Embryonic facial prominence (tissue), 1 donor: ENCODE measurements around the gene OPHN1.

ENCODE experiments used
- DNase-seq: peaks from one replicate; pipeline ENCODE4 v3.0.0-alpha.2; 2016; ENCODE audit errors: extremely low spot score

The OPHN1 gene

DNA sequence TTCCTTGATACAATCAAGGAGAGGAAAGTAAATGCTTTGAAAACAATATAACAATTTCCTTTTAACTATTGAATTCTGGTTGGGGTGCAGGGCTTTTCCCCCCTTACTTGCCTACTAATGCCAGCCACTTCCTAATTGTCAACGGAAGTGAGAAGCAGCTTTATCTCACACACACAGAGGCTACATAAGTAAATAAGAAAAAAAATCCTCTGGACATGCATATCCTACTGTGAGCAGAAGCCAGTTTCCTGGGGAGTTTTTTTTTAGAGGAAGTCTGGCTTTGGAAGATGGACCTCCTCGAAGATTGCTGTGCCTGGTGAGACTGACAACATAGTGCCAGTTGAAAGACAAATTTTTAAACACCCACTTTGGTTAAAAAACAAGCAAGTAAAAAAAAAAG, 180.6 kb downstream of the OPHN1 start:
- no peak for DNase-seq

DNA sequence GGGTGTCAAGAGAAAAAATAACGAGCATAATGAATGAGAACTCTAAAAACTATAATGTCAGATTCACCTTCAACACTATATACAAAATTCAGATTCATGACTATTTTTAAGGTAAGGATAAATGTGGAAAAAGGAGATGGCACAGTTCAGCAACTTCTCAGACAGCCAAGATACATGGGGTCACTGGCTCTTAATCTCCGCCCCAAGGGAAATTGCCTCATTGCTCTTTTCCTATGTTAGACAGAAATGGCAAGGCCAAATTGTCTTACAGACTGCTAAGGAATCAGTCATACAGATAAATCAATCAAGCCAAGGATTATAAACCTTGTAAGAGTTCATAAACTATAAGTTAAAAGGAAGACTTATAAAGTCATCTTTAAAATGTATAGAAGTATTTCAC, 183.4 kb downstream of the OPHN1 start:
- no peak for DNase-seq

DNA sequence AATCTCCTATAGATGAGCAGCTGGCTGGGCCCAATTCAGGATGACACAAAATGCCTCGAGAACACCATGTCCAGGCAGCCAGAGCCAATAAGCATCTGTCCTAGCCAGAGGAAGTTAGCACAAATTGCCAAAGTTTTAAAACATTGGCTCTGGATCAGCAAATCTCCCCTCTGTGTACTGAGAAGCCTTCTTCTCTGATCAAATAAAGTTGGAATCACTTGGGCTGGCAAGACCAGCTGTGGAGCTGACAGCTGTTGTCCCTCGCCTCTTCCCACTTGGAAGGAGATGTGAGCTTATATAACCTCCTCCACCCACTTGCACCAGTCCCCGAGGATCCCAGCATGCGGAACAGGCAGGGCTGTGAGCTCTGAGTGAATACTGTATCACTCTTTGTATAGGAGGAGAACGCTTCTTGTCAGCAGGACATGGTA, 183.9 kb downstream of the OPHN1 start:
- no peak for DNase-seq

DNA sequence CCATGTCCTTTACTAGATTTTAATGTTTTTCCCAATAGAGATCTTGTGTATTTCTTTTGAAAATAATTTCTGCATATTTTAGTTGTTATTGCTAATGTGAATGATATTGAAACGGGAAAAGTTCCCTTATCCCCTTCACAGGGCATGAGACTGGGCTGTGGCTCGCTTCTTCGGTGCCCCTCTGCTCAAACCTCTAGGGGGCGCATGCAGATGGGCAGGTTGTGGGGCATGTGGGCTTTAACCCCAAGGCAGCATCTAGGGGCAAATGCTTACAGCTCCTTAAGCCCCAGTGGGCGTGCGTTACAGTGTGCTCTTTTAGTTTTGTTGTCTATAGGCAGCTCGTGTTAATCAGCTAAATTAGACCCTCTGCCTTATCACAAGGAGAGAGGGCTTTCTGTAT, 194.7 kb downstream of the OPHN1 start:
- no peak for DNase-seq

DNA sequence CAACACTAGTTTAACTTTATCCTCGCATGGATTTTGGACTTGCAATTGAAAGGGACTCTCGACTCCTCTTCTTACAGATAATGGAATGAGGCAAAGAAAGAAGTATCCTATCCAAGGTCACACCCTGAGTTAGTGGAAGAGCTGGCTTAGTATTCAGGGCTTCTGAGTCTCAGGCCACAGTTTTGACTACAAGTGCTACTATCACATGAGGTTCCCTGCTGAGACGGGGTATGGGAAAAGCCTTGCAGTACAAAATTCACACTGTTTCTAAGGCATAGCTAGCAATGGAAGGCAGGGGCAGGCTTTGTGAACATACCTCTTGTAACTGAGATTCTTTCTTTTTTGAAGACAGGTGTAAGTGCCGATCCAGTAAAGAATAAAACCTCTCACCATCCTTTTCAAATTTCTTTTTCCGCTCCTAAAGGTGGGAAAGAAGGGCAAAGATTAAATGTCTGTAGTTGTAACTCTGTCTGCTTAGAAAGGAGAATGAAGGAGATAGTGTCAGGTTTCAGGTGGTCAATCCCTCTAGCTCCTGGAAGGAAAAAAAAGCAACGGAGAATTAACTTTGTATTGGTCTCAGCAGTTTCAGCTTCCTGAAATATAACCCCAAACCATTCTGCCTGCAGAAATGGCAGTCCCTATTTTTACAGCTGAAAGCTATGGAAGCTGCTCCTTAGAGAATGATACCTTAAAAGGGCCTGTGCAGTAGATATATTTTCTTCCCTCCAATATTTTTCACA, 199.0 kb downstream of the OPHN1 start:
- DNase-seq = no peak

DNA sequence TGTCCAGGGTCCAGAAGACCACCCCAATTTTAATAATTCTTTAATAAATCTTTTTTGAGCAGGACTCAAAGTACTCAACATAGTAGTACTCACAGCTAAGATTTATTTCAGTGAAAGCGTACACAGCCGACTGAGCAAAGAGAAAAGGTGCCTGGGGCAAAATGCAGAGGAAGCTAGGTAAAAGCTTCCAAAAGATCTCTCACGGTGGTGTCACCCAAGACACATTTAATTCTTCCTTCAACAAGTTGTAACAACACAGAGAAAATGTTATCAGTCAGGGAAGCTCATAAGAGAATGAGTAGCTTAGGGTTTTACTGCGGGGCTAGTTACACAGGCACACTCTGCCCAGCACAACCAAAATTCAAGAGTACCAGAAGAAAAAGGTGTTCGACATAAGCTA, 201.1 kb downstream of the OPHN1 start:
- no peak for DNase-seq

DNA sequence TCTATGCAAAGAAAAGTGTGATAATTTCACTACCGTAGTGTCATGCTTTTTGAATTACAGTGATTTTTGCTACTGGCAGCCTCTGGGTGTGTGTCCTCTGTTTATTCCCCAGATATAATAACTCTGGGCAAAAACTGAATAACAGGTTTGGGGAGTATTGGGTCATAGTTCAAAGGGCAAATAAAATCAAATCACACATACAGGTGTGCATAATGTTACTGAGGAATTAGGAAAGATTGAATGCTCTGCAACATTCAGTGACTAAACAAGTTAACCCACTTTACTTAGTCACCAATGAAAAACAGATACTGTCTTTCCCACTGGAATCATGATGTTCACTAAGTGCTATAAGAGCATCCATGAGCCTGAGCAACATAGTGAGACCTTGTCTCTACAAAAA, 224.3 kb downstream of the OPHN1 start:
- no peak for DNase-seq

DNA sequence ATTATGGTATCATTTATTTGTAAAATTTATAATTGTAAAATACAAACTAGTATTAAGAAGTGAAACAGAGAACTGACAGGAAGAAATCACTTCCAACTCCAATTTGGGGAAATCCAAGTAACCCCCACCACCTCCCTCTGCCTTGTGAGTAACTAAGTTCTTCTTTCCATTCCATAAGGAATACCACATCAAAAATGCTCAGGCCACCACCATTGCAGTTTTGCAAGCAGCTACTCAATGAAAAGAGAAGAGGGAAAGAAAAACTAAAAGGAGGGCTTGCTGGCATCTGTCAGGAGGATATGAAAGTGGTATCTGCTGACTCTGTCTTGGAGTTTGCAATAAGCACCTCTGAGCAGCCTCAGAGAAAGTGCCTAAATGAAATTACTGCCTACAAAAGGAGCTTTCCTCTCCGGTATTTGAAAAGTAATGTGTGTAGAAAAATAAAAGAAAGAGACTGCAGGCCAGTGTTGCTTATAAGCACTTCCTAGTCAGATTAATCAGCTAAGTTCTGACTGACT, 228.7 kb downstream of the OPHN1 start:
- DNase-seq = no peak

DNA sequence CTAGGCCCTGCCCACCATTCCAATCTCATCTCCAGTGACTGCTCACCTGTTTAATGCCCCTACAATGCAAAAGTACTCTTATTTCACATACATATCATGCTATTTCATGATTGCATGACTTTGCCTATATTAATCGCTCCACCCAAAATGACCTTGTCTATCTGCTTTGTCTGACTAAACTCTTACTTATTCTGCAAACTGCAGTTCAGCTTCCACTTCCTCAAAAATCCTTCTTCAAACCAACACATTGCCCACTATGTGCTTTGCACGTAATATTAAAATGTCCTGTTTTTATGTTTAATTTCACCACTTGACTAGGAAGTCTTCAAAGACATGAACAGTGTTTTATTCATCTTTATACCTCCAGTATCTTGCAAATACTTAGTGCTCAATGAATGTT, 229.6 kb downstream of the OPHN1 start:
- no peak for DNase-seq

DNA sequence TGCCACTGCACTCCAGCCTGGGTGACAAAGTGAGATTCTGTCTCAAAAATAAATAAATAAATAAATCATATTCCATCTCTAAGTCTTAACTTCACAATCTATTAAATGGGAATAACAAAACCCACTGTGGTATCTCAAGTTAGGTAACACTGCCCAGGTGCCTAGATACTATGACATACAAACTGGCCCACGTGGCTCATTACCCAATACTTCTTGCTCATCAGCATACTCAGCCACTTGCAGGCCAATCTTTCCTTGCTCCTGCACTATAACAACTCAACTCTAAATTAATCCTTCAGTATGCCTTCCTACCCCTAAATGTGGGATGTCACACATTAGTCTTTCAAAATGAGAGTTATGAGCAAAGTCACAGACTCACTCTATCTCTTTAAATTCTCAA, 230.1 kb downstream of the OPHN1 start:
- DNase-seq = no peak

DNA sequence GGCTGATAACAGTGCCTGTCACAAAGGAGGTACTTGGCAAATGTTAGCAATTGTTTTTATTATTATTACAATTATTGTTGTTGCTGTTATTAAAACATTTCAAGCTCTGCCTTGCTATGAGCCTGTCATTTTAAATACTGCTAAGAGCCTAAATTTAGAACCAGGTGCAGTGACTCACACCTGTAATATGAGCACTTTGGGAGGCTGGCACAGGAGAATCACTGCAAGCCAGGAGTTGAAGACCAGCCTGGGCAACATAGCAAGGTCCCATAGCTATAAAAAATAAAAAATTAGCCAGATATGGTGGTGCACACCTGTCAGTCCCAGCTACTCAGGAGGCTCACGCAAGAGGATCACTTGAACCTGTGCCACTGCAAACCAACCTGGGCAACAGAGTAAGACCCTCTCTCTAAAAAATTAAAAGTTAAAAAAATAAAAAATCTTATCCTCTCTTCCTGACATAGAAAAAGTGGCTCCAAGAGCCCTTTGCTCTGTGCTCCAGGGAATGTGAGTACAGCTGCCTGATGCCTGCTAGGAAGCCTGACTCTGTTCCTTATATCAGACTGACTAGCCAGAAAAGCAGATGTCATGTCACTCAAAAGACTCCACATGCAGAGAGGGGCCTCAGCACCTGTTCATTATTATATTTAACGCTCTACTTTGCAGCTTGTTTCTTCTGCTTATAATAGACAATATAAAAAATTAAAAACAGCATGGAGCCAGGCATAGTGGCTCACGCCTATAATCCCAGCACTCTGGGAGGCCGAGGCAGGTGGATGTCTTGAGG, 234.0 kb downstream of the OPHN1 start:
- no peak for DNase-seq

DNA sequence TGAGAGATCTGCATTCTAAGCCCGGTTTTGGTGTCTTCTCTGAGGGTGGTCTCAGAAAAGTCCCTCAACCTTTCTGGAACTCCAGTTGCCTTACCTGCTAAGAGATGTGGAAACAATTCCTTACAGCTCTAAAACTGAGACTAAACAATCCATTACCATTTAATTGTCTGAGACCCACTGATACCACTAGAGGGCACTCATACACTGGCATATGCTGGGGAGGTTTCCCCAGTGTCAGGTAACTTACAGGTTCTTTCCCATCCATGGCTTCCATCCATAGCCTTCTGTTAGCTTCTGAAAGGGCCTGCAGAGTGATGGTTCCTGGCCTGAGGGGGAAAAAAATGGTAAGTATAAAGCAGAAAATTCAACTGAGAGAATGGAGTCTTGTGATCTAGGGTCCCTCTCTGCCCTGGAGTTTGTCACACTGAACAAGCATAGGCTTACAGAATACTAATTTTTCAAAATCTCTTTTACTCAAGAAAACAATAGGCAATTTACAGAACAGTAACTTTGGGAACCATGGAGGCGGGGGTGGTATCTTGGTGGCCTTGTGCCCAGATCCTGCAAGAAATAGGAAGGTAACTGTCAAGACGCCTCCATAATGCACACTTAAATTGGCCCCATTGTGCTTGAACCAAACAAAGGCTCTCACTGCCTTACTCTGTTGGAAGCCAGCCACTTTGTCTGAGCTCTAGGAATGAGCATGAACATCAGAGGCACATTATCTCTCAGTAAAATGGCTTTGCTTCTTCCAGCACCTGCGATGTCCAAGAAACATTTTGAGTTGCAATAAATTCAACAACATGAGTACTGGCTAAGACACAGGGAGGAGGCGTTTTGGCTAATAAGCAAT, 236.1 kb downstream of the OPHN1 start:
- DNase-seq = no peak

DNA sequence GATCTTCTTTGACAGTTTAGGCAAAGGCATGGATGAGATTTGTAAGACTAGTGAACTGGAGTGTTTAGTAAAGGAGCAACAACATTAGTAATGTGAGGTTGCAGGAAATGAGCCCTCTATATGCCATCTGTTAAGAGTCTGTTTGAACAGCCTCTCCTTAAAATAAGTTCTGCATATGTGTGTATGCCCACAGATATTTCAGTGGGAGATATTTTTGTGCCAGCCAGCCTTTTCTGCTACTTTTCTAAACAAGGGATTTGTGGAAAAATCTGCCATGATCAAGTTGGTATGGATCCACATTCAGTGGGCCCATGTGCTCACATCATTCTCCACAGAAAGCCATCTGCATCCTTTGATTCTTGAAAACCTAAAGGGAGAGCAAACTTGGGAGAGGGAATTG, 237.7 kb downstream of the OPHN1 start:
- DNase-seq = no peak

DNA sequence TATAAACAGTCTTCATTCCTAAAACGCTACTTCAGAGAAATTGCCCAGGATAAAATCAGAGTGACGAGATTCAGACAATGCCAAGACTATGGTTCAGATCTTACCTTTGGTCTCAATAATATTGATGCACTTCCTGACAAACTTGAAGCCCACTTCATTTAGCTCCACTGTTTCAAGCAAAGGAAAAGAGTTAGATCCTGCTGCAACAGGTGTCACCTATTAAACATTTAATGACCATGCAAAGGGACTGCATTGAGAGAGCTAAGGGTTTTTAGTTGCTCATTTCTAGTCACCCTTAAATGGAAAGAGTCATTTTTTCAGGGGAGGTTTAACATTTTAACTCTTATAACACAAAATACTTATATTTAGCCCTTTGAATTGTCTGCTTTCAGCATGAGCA, 239.5 kb downstream of the OPHN1 start:
- DNase-seq = no peak

DNA sequence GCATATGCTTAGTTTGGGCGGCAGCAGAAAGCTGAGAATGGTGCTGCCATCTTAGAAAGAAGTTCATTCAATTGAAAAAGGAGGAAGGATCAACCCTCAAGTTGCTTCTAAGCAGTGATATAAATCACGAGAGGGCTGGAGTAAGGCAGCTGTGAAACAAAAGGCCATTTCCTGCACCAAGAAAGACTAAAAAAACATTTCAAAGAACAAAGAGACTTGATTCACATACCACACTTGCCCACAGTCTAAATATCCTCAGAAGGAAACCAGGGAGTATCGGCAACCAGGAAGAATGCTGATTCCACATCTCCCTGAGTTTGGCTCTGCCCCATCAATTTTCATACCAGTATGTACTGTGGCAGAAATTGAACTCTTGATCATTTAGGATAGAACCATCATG, 240.1 kb downstream of the OPHN1 start:
- DNase-seq = no peak

DNA sequence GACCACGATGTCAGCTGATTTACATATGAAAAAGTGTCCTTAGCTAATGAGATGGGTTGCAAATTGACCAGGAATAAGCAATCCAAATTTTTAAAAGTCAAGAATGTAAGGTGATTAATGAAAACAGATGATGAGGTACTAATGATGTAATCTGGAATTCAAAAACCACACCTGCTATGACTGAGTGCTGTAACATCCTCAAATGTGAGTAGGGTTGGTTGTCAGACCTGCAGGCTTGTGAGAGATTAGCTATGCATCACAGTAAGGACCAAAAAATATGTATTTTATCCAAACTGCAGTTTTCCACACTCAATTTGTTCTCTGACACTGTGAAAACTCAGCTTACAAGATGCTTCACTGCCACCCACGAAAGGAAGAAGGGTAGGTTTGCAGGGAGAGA, 242.5 kb downstream of the OPHN1 start:
- DNase-seq = no peak

DNA sequence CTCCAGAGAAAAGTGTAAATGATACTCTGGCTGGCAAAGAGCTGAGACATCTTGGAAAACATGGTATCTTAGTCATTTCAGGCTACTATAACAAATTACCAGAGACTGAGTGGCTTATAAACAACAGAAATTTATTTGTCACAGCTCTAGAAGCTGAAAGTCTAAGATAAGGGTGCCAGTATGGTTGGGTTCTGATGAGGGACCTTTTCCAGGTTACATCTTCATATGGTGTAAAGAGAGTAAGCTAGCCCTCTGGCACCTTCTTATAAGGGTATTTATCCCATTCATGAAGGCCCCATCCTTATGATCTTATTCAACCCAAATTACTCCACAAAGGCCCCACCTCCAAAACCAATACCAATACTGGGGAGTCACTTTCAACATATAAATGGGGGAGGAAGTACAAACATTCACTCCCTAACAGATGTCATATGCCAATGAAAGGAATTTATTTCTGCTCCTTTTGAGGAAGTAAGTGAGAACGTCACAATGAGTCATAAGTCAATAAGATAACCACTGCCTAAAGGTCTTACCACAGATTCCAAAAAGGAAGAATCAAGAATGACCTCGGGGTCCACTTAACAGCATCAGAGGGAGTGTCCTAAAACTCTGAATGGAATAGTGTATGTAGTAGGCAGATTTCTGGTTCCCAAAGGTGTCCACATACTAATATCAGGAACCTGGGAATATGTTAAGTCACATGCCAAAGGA, 246.6 kb downstream of the OPHN1 start:
- DNase-seq = no peak

DNA sequence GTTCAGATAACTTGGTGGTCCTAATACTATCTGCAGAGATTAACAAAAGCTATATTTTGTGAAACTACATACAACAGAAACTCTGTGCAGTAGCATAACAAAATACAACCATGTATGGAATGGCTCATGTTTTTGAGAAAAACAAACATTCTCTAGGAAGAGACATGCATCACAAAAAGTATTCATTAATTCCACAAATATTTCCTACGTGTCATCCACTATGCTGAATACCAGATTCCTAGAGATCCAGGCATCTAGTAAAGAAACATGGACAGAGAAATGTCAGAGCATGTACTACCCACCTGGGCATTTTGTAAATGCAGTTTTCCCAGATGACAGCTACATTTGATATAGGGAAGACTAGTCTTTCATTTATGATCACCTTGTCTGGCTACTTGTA, 248.1 kb downstream of the OPHN1 start:
- DNase-seq = no peak

DNA sequence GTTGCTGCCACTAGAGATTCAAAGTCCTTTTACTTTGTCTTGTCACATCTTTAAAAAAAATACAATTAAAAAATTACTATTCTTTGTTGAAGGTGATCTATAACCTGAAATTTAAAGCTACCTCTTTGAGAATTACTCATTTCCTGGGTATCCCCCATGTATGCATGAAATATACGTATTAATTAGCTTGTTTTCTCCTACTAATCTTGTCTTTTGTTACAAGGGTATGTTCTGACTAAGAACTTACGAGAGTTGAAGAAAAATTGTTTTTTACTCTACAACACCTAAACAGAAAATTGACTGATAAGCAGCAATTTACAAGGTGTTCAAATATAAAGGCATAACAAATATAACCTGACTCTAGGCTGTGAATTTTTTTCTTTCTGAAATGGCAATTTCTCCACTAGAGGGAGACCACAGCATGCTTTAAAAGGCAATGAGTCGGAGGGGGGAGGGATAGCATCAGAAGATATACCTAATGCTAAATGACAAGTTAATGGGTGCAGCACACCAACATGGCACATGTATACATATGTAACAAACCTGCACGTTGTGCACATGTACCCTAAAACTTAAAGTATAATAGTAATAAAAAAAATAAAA, 249.6 kb downstream of the OPHN1 start:
- no peak for DNase-seq

DNA sequence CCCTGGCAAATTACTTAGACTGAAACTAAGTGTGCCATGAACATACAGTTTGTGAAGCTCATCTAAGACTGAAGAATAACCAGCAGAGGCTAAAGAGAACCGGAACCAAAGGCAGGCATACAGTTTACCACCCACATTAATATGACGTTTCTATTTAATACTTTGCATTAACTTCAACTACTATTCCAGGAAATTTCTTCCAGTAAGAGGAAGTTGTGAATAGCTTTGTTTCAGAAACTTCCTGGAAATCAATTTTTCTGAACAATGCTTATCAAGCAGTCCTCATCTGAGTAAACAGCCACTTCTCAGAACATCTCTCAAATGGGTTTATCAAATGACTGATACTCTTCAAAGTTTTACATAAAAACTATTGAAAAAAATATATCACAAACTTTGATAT, 252.7 kb downstream of the OPHN1 start:
- no peak for DNase-seq

DNA sequence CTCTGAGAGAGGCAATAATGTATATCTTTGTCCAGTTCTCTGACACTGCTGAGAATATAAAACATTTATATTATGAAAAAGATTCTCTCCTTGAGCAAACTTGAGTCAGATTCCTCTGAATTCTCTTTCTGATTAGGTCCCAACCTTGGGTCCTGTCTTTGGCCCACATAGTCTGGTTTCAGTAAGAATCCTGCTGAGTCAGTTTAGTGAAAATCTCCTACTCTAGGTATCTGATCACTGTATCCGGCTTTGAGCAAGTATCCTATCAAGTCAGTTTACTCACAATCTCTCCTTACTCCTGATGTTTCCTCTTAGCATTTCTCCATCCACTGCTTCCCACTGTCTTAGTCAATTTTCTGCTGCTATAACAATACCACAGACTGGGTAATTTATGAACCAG, 253.9 kb downstream of the OPHN1 start:
- no peak for DNase-seq
